GM21619 (cell line): ENCODE results near the gene RAB9A.
"Not testable (repeated sequence)": the region's sequence is repeated elsewhere in the genome, so short reads cannot be mapped to it uniquely, and the experiment has no call there.

ENCODE experiments used
- ATAC-seq: cut with Tn5 transposase; IDR thresholded peaks from one replicate; pipeline ENCODE4 v1.9.1; 2021; ENCODE audit not compliant: unreplicated experiment

The RAB9A gene

GRCh38 chrX:13669246-13669737 is 19.6 kb upstream of the RAB9A start:
- peak; percentile 76 for ATAC-seq

GRCh38 chrX:13669755-13670154 is 19.2 kb upstream of the RAB9A start:
- ATAC-seq: not testable (repeated sequence)

- ATAC-seq: no peak
Measured at GRCh38 chrX:13670197-13670596, 18.7 kb upstream of the RAB9A start.

GRCh38 chrX:13673016-13673415 is 15.9 kb upstream of the RAB9A start:
- ATAC-seq: no peak

GRCh38 chrX:13676885-13677284 is 12.0 kb upstream of the RAB9A start:
- ATAC-seq: no peak

- not testable (repeated sequence) for ATAC-seq
Measured at GRCh38 chrX:13679700-13680099, 9.2 kb upstream of the RAB9A start.

- ATAC-seq: no peak
Measured at GRCh38 chrX:13681595-13681994, 7.3 kb upstream of the RAB9A start.

GRCh38 chrX:13684361-13684760 is 4.6 kb upstream of the RAB9A start:
- no peak for ATAC-seq

- ATAC-seq: no peak
Measured at GRCh38 chrX:13685126-13685763, 3.7 kb upstream of the RAB9A start.

- no peak for ATAC-seq
Measured at GRCh38 chrX:13687203-13687602, 1.7 kb upstream of the RAB9A start.

- ATAC-seq: no peak
Measured at GRCh38 chrX:13688384-13688957, 457 bp upstream of the RAB9A start.

GRCh38 chrX:13689741-13690211 is 848 bp downstream of the RAB9A start:
- ATAC-seq: no peak

- no peak for ATAC-seq
Measured at GRCh38 chrX:13690836-13691235, 1.9 kb downstream of the RAB9A start.

- no peak for ATAC-seq
Measured at GRCh38 chrX:13691841-13692371, 3.0 kb downstream of the RAB9A start.

- no peak for ATAC-seq
Measured at GRCh38 chrX:13692771-13693231, 3.9 kb downstream of the RAB9A start.

- ATAC-seq: no peak
Measured at GRCh38 chrX:13693341-13693961, 4.5 kb downstream of the RAB9A start.

GRCh38 chrX:13694359-13694758 is 5.4 kb downstream of the RAB9A start:
- no peak for ATAC-seq

GRCh38 chrX:13694983-13695382 is 6.1 kb downstream of the RAB9A start:
- no peak for ATAC-seq

- ATAC-seq: no peak
Measured at GRCh38 chrX:13695601-13696115, 6.7 kb downstream of the RAB9A start.

- peak; percentile 58 for ATAC-seq
Measured at GRCh38 chrX:13697455-13697854, 8.5 kb downstream of the RAB9A start.

- ATAC-seq: no peak
Measured at GRCh38 chrX:13697976-13698375, 9.0 kb downstream of the RAB9A start.

GRCh38 chrX:13698432-13698831 is 9.5 kb downstream of the RAB9A start:
- no peak for ATAC-seq
